HG02885 (cell line): ENCODE data around the gene TMEM120B.
"Not testable (repeated sequence)": the region's sequence is repeated elsewhere in the genome, so short reads cannot be mapped to it uniquely, and the experiment has no call there.

Experiments
- ATAC-seq: cut with Tn5 transposase; IDR thresholded peaks from one replicate; pipeline ENCODE4 v1.9.1; 2021; ENCODE audit warnings: mild to moderate bottlenecking; ENCODE audit not compliant: unreplicated experiment, poor library complexity

Gene TMEM120B

GRCh38 chr12:121788176-121788818, 75.7 kb downstream of the TMEM120B start:
- no peak for ATAC-seq

- ATAC-seq, result no peak
Measured at GRCh38 chr12:121789233-121789781, 76.8 kb downstream of the TMEM120B start.

- ATAC-seq, result peak; percentile 43
Measured at GRCh38 chr12:121789800-121790728, 77.5 kb downstream of the TMEM120B start.

- not testable (repeated sequence) for ATAC-seq
Measured at GRCh38 chr12:121790785-121791184, 78.2 kb downstream of the TMEM120B start.

- no peak for ATAC-seq
Measured at GRCh38 chr12:121791671-121792551, 79.4 kb downstream of the TMEM120B start.

GRCh38 chr12:121792607-121793439, 80.3 kb downstream of the TMEM120B start:
- no peak for ATAC-seq

- ATAC-seq, result peak; percentile 31
Measured at GRCh38 chr12:121793440-121793837, 80.9 kb downstream of the TMEM120B start, which contains the start of gene RHOF. RHOF (minus strand) TSS chr12:121793688; CDS start chr12:121793633, 55 bp downstream.

- peak; percentile 62 for ATAC-seq
Measured at GRCh38 chr12:121793838-121794533, 81.4 kb downstream of the TMEM120B start.

- no peak for ATAC-seq
Measured at GRCh38 chr12:121794534-121795033, 82.0 kb downstream of the TMEM120B start.

- peak; percentile 23 for ATAC-seq
Measured at GRCh38 chr12:121795034-121795968, 82.7 kb downstream of the TMEM120B start.

GRCh38 chr12:121796855-121797751, 84.6 kb downstream of the TMEM120B start:
- ATAC-seq, result no peak

GRCh38 chr12:121797937-121798786, 85.6 kb downstream of the TMEM120B start:
- no peak for ATAC-seq

- ATAC-seq, result no peak
Measured at GRCh38 chr12:121798787-121799155, 86.2 kb downstream of the TMEM120B start.

- no peak for ATAC-seq
Measured at GRCh38 chr12:121799156-121799841, 86.7 kb downstream of the TMEM120B start.
